A549 (cell line): ENCODE results near the gene ANKFY1. TPM values are rescaled to one million over a fixed set of nuclear protein-coding genes. Genes with fewer than 3 reads are reported as not detected.

Experiments used
- ATAC-seq, 2 experiments: fragments of 200-7000 bp in 1 of 2; fragments of >200 bp in 1 of 2; cut with Nextera tagmentation in 1 of 2; cut with Tn5 transposase in 1 of 2; 3 replicates each; pipeline versions ENCODE4 v1.8.0 to v1.9.1; 2018 to 2020; ENCODE audit warnings: mild to moderate bottlenecking in 1 of 2, moderate library complexity in 1 of 2
- CTCF ChIA-PET: fragments of 300-600 bp; sonication (Branson Sonifier 250); formaldehyde crosslinking; extraction: SDS; loops from one replicate; lab custom pipeline; 2021; ENCODE audit warnings: antibody characterized with exemption, inconsistent platforms; lab: Yijun Ruan, JAX
- POLR2A ChIA-PET: fragments of 350-600 bp; formaldehyde crosslinking; extraction: SDS; loops from one replicate; lab custom pipeline; 2021; ENCODE audit warnings: antibody characterized with exemption, inconsistent platforms; lab: Yijun Ruan, JAX
- DNase-seq, 2 experiments: peaks; one replicate each; pipeline versions ENCODE4 v3.0.0 to v3.0.0-alpha.2; 2011 to 2016; ENCODE audit warnings: low read depth in 1 of 2, low spot score in 1 of 2
- FAIRE-seq: peaks from 2 replicates; lab custom pipeline; 2011; peaks lifted over from hg19 to GRCh38; lab: Jason Lieb, UNC
- H3K27ac ChIP-seq, 2 experiments: fragments of >200 bp; sonication (Bioruptor Twin); formaldehyde crosslinking; 3 replicates each; pipeline ENCODE4 v1.5.1; 2016 to 2017
- H3K4me1 ChIP-seq: fragments of >200 bp; sonication (Bioruptor Twin); formaldehyde crosslinking; 3 replicates; pipeline ENCODE4 v1.6.1; 2016
- H3K4me2 ChIP-seq: fragments of >200 bp; sonication (Bioruptor Twin); formaldehyde crosslinking; 3 replicates; pipeline ENCODE4 v1.6.1; 2016
- H3K4me3 ChIP-seq: fragments of >200 bp; sonication (Bioruptor Twin); formaldehyde crosslinking; 3 replicates; pipeline ENCODE4 v1.5.1; 2016
- H3K9me3 ChIP-seq: fragments of >200 bp; sonication (Bioruptor Twin); formaldehyde crosslinking; 3 replicates; pipeline ENCODE4 v1.6.1; 2016
- BHLHE40 ChIP-seq: IDR thresholded peaks from 2 replicates; pipeline ENCODE4 v1.6.1; 2012; ENCODE audit warnings: low read depth, low read length, inconsistent platforms
- CBX2 ChIP-seq: fragments of 200-600 bp; sonication (generic); IDR thresholded peaks from 2 replicates; pipeline ENCODE4 v1.6.1; 2016; ENCODE audit warnings: low read depth, mild to moderate bottlenecking, borderline replicate concordance
- CBX8 ChIP-seq: fragments of 200-600 bp; sonication (generic); IDR thresholded peaks from 2 replicates; pipeline ENCODE4 v1.6.1; 2016
- CEBPB ChIP-seq, 2 experiments: fragments of >200 bp in 1 of 2; sonication (Bioruptor Twin) in 1 of 2; formaldehyde crosslinking in 1 of 2; IDR thresholded peaks; 2 replicates each; pipeline ENCODE4 v1.6.1; 2012 to 2016
- EHF ChIP-seq: fragments of 250-450 bp; sonication (Bioruptor Pico); IDR thresholded peaks from 2 replicates; pipeline ENCODE4 v1.5.0; 2020; ENCODE audit warnings: mild to moderate bottlenecking
- EHMT2 ChIP-seq: fragments of 200-600 bp; sonication (generic); IDR thresholded peaks from 2 replicates; pipeline ENCODE4 v1.6.1; 2016; ENCODE audit warnings: antibody characterized with exemption, low read depth, mild to moderate bottlenecking, moderate library complexity
- ESRRA ChIP-seq: fragments of 150-350 bp; IDR thresholded peaks from 2 replicates; pipeline ENCODE4 v1.6.1; 2014; ENCODE audit warnings: mild to moderate bottlenecking, low read length, borderline replicate concordance
- GATA3 ChIP-seq: IDR thresholded peaks from 2 replicates; pipeline ENCODE4 v1.6.1; 2012; ENCODE audit warnings: borderline replicate concordance
- HDAC2 ChIP-seq: fragments of 200-600 bp; sonication (generic); IDR thresholded peaks from 2 replicates; pipeline ENCODE4 v1.6.1; 2016
- HOXB13 ChIP-seq: fragments of 250-450 bp; sonication (Bioruptor Pico); IDR thresholded peaks from 2 replicates; pipeline ENCODE4 v1.5.0; 2020; ENCODE audit warnings: low read depth, mild to moderate bottlenecking, moderate library complexity
- HOXB5 ChIP-seq: fragments of 250-450 bp; sonication (Bioruptor Pico); IDR thresholded peaks from 2 replicates; pipeline ENCODE4 v1.5.0; 2020; ENCODE audit warnings: mild to moderate bottlenecking, moderate library complexity
- JUN ChIP-seq, 2 experiments: fragments of >200 bp; sonication (Bioruptor Twin); formaldehyde crosslinking; IDR thresholded peaks; 2 replicates in 1 of 2; 3 replicates in 1 of 2; pipeline ENCODE4 v1.6.1; 2016 to 2017
- KDM5A ChIP-seq: fragments of 200-600 bp; sonication (generic); IDR thresholded peaks from 2 replicates; pipeline ENCODE4 v1.6.1; 2016; ENCODE audit warnings: antibody characterized with exemption, mild to moderate bottlenecking
- MAFK ChIP-seq: fragments of 450-650 bp; IDR thresholded peaks from 2 replicates; pipeline ENCODE4 v1.6.1; 2014; ENCODE audit not compliant: partially characterized antibody
- MAZ ChIP-seq: fragments of 150-350 bp; IDR thresholded peaks from 2 replicates; pipeline ENCODE4 v1.6.1; 2014; ENCODE audit warnings: antibody characterized with exemption, low read depth, low read length, borderline replicate concordance
- PHF8 ChIP-seq: fragments of 200-600 bp; sonication (generic); IDR thresholded peaks from 2 replicates; pipeline ENCODE4 v1.6.1; 2016; ENCODE audit warnings: low read depth, mild to moderate bottlenecking, antibody characterized with exemption, moderate library complexity, borderline replicate concordance
- POLR2A ChIP-seq: IDR thresholded peaks from 2 replicates; pipeline ENCODE4 v1.6.1; 2012; ENCODE audit warnings: mild to moderate bottlenecking, low read length
- RARB ChIP-seq: fragments of 250-450 bp; sonication (Bioruptor Pico); IDR thresholded peaks from 2 replicates; pipeline ENCODE4 v1.8.0; 2021; ENCODE audit warnings: mild to moderate bottlenecking, moderate library complexity
- RNF2 ChIP-seq: fragments of 200-600 bp; sonication (generic); IDR thresholded peaks from 2 replicates; pipeline ENCODE4 v1.6.1; 2016; ENCODE audit warnings: low read depth, mild to moderate bottlenecking, antibody characterized with exemption, moderate library complexity, borderline replicate concordance
- TFCP2L1 ChIP-seq: fragments of 250-450 bp; sonication (Bioruptor Pico); IDR thresholded peaks from 2 replicates; pipeline ENCODE4 v1.5.0; 2021; ENCODE audit warnings: mild to moderate bottlenecking
- TP53 ChIP-seq: fragments of 250-450 bp; sonication (Bioruptor Pico); IDR thresholded peaks from 2 replicates; pipeline ENCODE4 v1.5.0; 2021; ENCODE audit warnings: mild to moderate bottlenecking, moderate library complexity
- ZC3H11A ChIP-seq: fragments of 450-650 bp; IDR thresholded peaks from 2 replicates; pipeline ENCODE4 v1.6.1; 2014; ENCODE audit warnings: antibody characterized with exemption, mild to moderate bottlenecking
- ZSCAN20 ChIP-seq: fragments of 250-450 bp; sonication (Bioruptor Pico); IDR thresholded peaks from 2 replicates; pipeline ENCODE4 v1.8.0; 2022; ENCODE audit warnings: mild to moderate bottlenecking, moderate library complexity
- WGBS: methylation state at CpG from one replicate; pipeline ENCODE4 v1.1.6; 2017; ENCODE audit errors: missing lambda C conversion rate; 5-methylcytosine and 5-hydroxymethylcytosine counted together
- polyA plus RNA-seq, 4 experiments: library from polyadenylated mRNA; depleted of rRNA in 3 of 4; stranded (reverse); fragments of >200 nt; fragmentation: RNase III in 1 of 4; extraction: RNeasy Plus Mini Kit Qiagen cat#74134 plus additional on column Dnase treatment in 1 of 4; gene quantifications; 2 replicates in 3 of 4; 3 replicates in 1 of 4; pipeline ENCODE4 v1.2.3, GENCODE V29; 2011 to 2017
- TF ChIP-seq, protein P1 (sequence below): fragments of 250-450 bp; sonication (Bioruptor Pico); IDR thresholded peaks from 2 replicates; pipeline ENCODE4 v1.5.0; 2020; ENCODE audit warnings: low read depth, mild to moderate bottlenecking, moderate library complexity
- TF ChIP-seq, protein P2 (sequence below): IDR thresholded peaks from 2 replicates; pipeline ENCODE4 v1.6.1; 2012
- TF ChIP-seq, protein P3 (sequence below): IDR thresholded peaks from 2 replicates; pipeline ENCODE4 v1.6.1; 2012; ENCODE audit warnings: low read depth, borderline replicate concordance
- TF ChIP-seq, protein P4 (sequence below): fragments of 250-450 bp; sonication (Bioruptor Pico); IDR thresholded peaks from 2 replicates; pipeline ENCODE4 v1.5.0; 2021; ENCODE audit warnings: mild to moderate bottlenecking, moderate library complexity, borderline replicate concordance
- TF ChIP-seq, protein P5 (sequence below): IDR thresholded peaks from 2 replicates; pipeline ENCODE4 v1.6.1; 2012
- TF ChIP-seq, protein P6 (sequence below): fragments of >200 bp; sonication (Bioruptor Twin); formaldehyde crosslinking; IDR thresholded peaks from 3 replicates; pipeline ENCODE4 v1.5.1; 2016

ANKFY1 gene
- polyA plus RNA-seq, 2 of the 4 experiments (the other 2 are of a cell fraction), result 28.5 to 51.7 TPM

DNA sequence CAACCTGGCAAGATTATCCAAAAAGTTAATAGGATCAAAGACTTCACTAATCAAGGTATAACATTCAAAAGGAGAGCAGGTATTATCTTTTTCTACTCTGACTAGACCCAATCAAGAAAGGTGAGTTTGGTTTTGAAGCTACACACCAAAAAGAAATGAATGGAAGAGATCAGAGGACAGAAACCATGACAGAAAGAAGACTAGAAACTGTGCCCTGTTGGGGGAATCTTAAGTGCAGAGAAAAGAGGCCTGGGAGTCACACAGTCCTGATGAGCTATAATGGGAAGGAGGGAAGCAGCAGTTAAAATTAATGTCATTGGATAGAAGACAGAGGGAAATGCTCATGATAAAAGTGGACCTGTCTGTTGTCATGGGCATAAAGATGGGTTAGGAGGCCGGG lies 138.2 kb downstream of the ANKFY1 start:
- FAIRE-seq (no peak), DNase-seq (no peak), ATAC-seq (no peak)
- POLR2A ChIA-PET, result interaction anchor here (1.0 kb wide), 1 partner anchor 18 kb away, joined by 3 read pairs; no protein-coding TSS in a partner anchor
- H3K27ac ChIP-seq, result no peak overlapping the region
- no peak for TF ChIP-seq POLR2A
- TF ChIP-seq, protein P1, sequence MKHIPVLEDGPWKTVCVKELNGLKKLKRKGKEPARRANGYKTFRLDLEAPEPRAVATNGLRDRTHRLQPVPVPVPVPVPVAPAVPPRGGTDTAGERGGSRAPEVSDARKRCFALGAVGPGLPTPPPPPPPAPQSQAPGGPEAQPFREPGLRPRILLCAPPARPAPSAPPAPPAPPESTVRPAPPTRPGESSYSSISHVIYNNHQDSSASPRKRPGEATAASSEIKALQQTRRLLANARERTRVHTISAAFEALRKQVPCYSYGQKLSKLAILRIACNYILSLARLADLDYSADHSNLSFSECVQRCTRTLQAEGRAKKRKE (CRISPR knock-in tag), result no peak
- TF ChIP-seq, protein P2, sequence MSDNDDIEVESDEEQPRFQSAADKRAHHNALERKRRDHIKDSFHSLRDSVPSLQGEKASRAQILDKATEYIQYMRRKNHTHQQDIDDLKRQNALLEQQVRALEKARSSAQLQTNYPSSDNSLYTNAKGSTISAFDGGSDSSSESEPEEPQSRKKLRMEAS, result no peak
- no peak for TF ChIP-seq RNF2
- no peak for TF ChIP-seq ZC3H11A
- TF ChIP-seq PHF8, result no peak
- TF ChIP-seq TFCP2L1 (CRISPR knock-in tag), result no peak
- no peak for TF ChIP-seq CBX2
- TF ChIP-seq EHMT2, result no peak
- no peak for TF ChIP-seq MAZ
- TF ChIP-seq, protein P3, sequence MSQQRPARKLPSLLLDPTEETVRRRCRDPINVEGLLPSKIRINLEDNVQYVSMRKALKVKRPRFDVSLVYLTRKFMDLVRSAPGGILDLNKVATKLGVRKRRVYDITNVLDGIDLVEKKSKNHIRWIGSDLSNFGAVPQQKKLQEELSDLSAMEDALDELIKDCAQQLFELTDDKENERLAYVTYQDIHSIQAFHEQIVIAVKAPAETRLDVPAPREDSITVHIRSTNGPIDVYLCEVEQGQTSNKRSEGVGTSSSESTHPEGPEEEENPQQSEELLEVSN, result no peak
- TF ChIP-seq CEBPB (IDR thresholded peaks at IDR 0.05), result no peak
- TF ChIP-seq HDAC2, result no peak
- no peak for TF ChIP-seq GATA3
- no peak for TF ChIP-seq KDM5A
- TF ChIP-seq HOXB13, result no peak
- H3K4me3 ChIP-seq, result no peak overlapping the region
- WGBS, result 97% methylated on average over 1 of the region's 1 CpG
- H3K4me1 ChIP-seq, result no peaks in the 10 kb centered on the region
- CTCF ChIA-PET, result interaction anchor here (1.0 to 1.1 kb wide), 3 partner anchors 49 to 75 kb away, joined by 3 read pairs; no protein-coding TSS in a partner anchor
- no peaks in the 10 kb centered on the region for H3K9me3 ChIP-seq
- H3K4me2 ChIP-seq, result no peak overlapping the region

DNA sequence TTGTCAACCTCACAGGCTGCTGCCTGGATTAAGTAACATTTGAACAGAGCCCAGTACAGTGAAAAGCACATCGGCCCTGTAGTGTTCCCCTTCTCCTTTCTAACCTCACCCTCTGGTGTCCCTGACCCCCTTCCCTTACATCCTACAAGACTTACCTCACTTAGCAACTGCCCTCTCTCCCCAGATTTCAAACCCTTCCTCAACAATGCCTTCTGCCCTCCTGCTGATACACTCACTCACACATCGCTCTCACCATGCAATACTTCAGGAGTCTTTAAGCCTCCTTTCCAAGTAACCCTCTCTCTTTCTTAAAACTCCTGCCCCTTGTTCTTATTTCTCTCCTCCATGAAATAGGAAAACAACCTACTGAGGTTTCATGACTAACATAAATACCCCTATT lies 138.8 kb downstream of the ANKFY1 start:
- H3K9me3 ChIP-seq, result no peaks in the 10 kb centered on the region
- H3K4me2 ChIP-seq, result no peak overlapping the region
- no peak overlapping the region for H3K4me3 ChIP-seq
- ChIA-PET CTCF (interaction anchor here (1.0 to 1.2 kb wide), 3 partner anchors 48 to 50 kb away, joined by 3 read pairs; no protein-coding TSS in a partner anchor), POLR2A (interaction anchor here (0.7 to 1.0 kb wide), 2 partner anchors 19 to 207 kb away, joined by 3 to 7 read pairs; no protein-coding TSS in a partner anchor)
- DNase-seq (no peak), ATAC-seq (no peak), FAIRE-seq (no peak)
- H3K27ac ChIP-seq, result no peak overlapping the region
- TF ChIP-seq CBX8 (no peak), ZSCAN20 (CRISPR knock-in tag) (no peak), ESRRA (no peak), RARB (CRISPR knock-in tag) (no peak), TP53 (CRISPR knock-in tag) (no peak), JUN (IDR thresholded peaks at IDR 0.05) (no peak), MAFK (no peak), EHF (CRISPR knock-in tag) (no peak), ZC3H11A (no peak), HOXB5 (no peak), BHLHE40 (no peak)
- TF ChIP-seq, protein P4, sequence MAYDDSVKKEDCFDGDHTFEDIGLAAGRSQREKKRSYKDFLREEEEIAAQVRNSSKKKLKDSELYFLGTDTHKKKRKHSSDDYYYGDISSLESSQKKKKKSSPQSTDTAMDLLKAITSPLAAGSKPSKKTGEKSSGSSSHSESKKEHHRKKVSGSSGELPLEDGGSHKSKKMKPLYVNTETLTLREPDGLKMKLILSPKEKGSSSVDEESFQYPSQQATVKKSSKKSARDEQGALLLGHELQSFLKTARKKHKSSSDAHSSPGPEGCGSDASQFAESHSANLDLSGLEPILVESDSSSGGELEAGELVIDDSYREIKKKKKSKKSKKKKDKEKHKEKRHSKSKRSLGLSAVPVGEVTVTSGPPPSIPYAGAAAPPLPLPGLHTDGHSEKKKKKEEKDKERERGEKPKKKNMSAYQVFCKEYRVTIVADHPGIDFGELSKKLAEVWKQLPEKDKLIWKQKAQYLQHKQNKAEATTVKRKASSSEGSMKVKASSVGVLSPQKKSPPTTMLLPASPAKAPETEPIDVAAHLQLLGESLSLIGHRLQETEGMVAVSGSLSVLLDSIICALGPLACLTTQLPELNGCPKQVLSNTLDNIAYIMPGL (CRISPR knock-in tag), result no peak
- TF ChIP-seq, protein P5, sequence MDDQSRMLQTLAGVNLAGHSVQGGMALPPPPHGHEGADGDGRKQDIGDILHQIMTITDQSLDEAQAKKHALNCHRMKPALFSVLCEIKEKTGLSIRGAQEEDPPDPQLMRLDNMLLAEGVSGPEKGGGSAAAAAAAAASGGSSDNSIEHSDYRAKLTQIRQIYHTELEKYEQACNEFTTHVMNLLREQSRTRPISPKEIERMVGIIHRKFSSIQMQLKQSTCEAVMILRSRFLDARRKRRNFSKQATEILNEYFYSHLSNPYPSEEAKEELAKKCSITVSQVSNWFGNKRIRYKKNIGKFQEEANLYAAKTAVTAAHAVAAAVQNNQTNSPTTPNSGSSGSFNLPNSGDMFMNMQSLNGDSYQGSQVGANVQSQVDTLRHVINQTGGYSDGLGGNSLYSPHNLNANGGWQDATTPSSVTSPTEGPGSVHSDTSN, result no peak
- TF ChIP-seq, protein P6, sequence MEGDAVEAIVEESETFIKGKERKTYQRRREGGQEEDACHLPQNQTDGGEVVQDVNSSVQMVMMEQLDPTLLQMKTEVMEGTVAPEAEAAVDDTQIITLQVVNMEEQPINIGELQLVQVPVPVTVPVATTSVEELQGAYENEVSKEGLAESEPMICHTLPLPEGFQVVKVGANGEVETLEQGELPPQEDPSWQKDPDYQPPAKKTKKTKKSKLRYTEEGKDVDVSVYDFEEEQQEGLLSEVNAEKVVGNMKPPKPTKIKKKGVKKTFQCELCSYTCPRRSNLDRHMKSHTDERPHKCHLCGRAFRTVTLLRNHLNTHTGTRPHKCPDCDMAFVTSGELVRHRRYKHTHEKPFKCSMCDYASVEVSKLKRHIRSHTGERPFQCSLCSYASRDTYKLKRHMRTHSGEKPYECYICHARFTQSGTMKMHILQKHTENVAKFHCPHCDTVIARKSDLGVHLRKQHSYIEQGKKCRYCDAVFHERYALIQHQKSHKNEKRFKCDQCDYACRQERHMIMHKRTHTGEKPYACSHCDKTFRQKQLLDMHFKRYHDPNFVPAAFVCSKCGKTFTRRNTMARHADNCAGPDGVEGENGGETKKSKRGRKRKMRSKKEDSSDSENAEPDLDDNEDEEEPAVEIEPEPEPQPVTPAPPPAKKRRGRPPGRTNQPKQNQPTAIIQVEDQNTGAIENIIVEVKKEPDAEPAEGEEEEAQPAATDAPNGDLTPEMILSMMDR, result no peak
- 85% methylated on average over 2 of the region's 2 CpGs for WGBS
- H3K4me1 ChIP-seq, result no peaks in the 10 kb centered on the region
